Stimulated activated CD8-positive, alpha-beta memory T cell treated with anti-CD3 and anti-CD28 coated beads, Interleukin-7, amount 100 ng/mL, for 1 hour (primary cell): Measurements from ENCODE around the gene SORCS2.

Experiments used
- DNase-seq, 2 donors: peaks; one replicate each; pipeline ENCODE4 v3.0.0-alpha.2; 2020; ENCODE audit warnings: low read depth in 2 of 2

Gene SORCS2

DNA sequence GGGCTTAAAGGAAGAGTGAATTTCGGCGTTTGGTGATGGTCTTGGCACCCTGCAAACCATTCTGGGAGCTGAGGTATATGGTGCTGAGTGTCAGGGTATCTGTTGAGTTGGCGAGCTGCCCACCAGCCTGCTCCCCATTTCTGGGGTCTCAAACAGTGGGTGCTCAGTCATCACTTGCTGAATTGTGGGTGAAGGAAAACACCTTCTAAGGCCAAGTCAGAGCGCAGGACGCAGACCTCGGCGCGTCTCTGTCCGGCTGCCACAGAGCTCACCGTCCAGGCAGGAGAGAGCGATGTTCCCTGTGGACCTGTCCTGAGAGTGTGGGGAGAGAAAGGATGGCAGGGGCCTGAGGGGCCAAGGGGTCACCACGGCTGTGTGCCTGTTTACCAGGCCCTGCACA, 111.2 kb downstream of the SORCS2 start:
- DNase-seq: no peak

DNA sequence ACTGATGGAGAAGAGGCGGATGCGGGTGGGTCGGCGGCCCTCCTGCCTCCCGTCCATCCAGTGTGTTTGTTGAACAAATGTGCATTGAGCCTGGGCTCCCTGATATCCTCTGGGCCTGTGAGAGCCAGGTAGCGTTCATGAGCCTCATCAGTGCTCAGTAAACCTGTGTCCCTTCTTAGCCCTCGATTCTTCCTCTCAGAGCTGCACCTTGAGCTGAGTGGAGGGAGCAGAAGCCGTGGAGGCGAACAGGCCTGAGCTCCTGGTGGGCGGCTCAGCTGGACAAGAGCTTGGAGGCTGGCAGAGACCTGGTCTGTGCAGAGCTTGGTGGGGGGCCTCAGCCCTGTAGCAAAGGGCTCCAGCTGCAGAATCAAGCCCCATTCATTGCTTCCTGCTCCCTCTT, 112.1 kb downstream of the SORCS2 start:
- DNase-seq: no peak

DNA sequence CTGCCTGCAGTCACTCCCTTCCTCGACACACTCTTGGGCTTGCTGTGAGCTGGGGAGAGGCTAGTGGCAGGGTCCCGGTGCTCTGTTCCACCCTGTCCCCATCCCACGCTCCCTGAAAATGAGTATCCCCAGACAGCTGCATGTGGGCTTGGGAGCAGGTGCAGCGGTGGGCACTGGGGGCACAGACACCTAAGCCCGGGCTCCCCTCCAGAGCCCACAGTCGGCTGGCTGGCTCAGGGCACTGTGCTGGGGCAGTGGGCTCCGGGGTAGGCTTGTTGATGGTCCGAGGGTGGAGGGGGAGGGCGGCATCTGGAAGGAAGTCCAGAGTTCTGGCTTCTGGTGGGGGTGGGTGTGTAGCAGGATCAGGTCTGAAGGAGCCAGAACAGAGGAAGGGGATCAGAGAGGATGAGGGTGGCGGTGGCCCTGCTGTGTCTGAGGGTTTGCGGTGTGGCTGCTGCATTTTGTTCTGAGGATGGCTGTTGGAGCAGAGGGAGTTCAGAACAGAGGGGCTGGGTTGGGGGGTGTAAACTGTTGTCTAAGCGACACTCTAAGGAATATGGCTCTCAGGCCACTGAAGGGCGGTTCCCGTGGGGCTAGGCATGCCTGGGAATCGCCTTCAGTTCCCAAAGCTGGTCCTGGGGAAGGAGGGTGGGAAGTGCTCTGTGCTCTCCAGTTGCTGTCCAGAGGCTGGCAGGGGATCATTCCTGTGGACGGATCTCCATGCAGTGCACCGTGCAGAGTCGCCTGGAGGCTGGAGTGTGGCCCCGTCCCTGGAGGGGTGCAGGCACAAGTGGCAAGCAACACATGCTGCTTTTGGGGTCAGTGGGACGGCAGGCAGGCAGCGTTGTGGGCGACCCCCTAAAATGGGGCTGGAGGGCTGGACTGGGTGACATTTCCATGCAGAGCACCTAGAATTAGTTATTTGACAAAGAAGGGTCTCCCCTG, 114.0 kb downstream of the SORCS2 start:
- no peak for DNase-seq

DNA sequence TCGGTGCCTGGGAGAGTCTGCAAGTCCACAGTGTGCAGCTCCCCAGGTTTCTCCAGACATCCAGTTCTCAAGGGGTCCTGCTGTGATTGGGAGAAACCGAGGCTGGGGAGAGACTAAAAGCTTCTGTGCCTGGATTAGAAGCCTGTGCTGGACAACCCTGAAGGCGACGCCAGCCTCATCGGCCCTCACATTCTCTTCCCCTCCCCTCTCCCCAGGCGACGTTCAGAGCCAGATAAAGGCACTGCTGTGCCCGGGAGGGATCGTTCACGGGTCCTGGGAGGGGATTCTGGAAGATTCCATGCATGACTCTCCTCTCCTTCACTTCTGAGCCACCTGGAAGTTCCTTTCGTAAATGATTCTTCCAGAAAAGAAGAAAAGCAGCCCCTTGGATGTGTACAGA, 114.6 kb downstream of the SORCS2 start:
- no peak for DNase-seq

DNA sequence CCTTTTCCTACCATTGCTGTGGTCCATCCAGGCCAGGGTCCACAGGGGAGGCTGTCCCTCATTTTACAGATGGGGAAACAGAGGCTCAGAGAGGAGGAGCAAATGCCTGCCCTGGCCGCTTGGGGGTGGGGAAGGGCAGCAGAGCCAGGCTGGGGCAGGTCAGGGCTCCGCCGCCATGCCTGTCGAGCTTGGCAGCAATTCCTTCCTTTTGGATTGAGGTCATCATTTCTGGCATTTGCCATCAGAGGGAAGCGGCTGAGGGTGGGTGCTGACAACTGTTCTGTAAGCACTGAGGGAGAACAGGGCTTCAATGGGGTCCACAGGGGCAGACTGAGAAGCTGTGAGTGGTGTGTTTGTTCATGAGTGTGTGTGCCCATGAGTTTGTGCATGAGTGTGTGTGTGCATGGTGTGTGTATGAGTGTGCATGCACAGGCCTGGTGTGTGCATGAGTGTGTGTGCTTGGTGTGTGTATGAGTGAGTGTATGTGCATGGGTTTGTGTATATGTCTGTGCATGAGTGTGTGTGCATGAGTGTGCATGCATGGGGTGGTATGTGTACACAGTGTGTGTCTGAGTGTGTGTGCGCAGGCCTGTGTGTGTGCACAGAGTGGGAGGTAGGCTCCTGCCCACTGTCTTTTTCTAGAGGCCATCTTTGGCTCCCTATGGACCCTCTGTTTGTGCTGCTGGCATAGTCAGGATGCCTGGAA, 115.2 kb downstream of the SORCS2 start:
- no peak for DNase-seq

DNA sequence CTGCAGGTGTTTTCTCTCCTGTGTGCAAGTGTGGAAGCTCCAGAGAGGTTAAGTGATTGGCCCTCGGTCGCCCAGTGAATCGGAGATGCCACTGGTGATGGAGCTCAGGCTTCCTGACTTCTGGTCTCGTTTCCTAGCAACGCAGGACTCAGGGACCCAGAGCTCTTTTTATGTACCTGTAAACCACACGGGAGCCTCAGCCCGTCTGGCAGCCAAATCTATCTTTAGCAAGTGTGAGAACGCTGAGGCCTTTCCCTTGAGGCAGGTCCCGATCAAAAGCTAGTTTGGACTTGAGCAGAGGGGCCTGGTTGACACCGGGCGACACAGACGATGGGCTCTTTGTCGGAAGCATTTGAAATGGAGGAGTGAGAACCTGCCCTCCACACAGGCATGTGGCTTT, 116.8 kb downstream of the SORCS2 start:
- DNase-seq: no peak

DNA sequence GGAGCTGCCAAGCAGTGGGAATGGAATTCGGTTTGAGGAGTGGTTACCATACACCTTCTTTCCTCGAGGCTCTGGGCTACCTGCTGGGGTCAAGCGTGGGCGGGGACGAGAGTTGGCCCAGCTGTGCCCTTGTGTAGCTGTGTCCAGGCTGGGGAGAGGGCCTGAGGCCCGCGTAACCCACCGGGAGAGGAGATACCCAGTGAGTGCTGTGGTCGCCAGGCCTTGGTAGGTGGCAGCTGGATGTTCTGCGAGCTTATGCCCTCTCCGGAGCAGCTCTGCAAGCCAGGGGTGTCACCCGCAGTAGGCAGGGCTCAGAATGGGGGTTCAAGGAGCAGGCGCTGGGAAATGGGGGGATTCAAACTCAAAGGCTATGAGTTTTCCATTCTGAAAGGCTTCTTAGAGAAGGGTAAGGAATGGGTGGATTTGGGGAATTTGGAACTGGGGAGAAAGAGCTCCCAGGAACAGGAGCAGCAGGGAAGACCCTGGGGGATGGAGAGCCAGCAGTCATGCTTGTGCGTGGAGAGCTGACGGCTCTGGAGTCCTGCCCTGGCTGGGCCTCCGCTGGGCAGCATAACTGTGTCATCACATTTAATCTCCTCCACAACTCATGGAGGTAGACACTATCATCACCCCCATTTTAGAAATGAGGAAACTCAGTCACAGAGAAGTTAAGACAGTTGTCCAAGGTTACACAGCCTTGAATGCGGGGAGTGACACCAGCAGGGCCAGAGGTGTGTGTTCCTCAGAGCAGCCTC, 117.5 kb downstream of the SORCS2 start:
- no peak for DNase-seq

DNA sequence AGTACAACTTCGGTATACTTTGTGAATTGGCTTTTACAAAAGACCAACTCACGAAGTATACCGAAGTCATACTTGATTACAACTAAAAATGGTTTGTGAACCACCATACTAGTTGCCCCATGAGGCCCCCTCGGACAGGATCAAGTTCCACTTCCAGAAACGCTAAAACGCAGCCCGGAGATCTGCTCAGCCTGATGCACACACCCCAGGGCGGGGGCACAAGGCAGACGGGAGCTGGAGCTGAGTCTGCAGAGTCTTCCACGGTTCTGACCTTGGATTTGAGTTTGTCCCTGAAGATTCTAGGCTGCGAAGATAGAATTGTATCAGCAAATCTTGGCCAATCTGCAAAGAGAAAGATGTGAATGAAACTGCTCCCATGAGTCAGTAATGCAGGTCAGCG, 118.1 kb downstream of the SORCS2 start:
- DNase-seq: no peak

DNA sequence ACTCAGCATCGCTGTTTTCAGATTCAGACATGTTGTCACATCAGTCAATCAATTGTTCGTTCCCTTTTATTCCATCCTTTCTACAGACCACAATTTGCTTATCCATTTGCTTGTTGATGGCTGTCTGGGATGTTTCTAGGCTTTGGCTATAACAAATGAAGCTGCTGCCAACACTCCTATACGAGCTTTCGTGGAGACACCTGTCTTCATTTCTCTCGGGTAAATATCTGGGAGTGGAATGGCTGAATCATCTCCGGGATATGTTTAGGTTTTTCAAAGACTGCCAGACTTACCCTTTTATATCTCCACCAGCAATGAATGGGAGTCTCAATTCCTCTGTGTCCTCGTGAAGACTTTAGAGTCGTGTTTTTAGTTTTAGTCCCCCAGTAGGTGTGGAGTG, 118.9 kb downstream of the SORCS2 start:
- no peak for DNase-seq

DNA sequence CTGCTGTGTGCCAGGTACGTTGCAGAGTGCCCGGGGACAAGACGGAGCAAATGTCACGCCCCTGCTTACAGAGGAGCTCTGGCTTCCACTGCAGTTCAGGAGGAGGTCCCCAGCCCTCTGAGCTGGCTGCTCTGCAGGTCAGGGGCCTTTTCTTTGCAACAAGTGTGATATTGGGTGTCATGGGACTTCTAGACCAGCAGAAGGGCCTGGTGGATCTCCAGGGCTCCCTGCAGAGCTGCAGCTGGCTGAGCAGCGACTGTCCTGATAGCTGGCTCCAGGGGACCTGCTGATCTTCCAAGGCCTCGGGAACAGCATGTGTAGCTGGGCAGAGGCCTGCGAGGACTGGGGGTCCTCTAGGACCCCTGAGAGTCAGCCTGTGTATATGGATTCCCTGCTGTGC, 120.4 kb downstream of the SORCS2 start:
- no peak for DNase-seq

DNA sequence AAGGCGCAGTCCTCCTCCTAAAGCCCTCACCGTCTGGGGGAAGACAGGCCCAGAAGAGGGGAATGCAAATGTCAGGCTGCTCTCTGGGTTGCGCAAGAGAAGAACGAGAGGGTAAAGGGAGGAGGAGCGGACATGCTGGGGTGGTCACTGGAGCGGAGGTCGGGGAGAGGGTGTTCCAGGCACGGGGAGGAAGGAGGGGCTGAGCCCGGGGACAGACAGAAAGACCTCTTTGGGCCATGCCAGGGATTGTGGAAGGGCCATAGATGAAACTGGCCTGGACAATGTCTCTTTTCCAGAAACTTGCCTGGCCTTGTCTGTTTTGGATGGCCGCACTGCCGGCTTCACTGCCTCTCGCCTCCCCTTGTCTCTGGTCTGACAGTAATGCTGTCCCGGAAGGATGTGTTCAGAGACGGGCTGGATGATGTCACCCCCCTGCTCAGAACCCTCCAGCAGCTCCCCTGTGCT, 121.0 kb downstream of the SORCS2 start:
- no peak for DNase-seq

DNA sequence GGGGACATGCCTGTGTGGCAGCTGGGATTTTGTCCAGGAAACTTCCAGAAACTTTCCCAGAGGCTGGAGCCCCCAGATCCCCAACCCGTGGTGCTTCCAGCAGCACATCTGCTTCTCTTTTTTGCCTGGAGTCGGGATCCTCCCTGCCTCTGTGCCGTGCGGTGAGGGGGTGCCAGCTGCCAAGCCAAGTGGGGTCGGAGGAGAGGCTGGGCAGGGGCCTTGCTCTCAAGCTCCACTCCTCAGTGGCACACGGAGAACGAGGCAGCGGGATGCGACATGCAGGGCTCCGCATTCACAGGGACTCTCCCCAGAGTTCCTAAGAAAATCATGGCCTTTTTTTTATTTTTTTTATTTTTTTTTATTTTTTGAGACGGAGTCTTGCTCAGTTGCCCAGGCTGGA, 121.7 kb downstream of the SORCS2 start:
- no peak for DNase-seq

DNA sequence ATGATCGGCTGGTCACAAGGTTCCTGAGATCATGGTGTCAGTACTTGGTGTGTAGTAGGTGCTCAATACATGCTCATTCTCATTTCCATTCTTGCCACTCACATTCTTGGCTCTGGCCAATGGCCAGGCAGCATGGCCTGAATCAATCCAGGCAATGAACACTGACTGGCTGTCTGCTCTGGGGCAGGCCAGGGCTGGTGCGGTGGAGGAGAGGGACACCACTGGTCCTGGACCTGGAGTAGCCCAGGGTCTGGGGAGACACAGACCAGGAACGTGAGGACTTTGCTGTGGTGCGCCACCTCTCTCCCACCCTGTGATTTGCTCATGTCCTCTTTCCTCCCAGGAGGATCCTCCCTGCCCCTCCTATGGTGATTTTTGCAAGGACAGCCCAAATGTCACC, 122.9 kb downstream of the SORCS2 start:
- no peak for DNase-seq

DNA sequence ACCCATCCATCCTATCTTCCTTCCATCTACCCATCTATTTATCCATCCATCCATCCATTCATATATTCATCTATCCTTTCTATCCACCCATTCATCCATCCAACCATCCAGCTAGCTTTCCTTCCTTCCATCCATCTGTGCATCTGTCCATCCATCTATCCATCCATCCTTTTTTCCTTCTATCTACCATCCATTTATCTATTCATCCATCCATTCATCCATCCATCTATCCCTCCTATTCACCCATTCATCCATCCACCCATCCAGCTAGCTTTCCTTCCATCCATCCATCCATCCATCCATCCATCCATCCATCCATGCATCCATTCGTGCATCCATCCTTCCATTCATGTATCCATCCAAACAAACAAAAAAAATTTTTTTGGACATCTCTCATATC, 123.6 kb downstream of the SORCS2 start:
- DNase-seq: no peak

DNA sequence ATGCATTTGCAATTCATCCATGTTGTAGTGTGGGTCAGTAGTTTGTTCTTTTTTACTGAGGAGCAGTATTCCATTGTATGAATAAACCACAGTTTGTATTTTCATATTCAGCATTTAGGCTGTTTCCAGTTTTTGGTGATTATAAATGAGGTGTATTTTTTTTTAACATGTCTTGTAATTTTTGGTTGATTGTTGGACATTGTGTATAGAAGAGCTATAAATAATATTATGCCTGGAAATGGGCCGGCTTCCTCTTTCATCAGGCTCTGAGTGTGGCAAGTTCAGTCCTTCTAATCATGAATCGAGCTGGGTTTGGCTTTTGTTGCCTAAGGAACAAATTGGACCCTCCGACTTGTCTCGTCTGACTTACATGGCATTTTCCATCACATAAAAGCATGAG, 126.7 kb downstream of the SORCS2 start:
- DNase-seq: no peak

DNA sequence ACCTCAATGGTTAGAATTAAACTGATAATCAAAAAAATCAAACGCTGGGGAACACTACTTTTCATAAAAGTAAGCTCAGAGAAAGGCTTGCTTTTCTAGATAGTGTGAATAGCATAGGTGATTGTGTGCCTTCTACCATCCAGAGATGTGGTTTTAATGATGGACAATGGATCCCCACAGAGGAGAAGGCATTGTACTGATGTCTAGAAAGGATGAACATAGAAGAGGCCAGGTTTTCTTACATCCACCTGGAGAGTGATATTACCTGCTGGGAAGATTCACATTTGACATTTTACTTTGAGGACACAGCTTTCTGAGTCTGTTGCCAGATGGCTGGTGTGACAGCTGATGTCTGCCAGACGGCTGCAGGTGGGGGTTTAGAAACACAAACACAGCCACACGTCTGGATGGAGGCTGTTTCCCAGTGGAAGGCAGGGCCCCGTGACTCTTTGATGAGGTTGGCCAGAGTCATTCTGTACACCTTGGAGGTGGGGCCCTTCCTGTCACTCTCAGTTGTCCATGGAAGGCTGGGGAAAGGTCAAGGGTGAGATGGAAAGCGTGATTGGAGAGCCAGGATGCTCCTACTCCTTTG, 128.0 kb downstream of the SORCS2 start:
- no peak for DNase-seq

DNA sequence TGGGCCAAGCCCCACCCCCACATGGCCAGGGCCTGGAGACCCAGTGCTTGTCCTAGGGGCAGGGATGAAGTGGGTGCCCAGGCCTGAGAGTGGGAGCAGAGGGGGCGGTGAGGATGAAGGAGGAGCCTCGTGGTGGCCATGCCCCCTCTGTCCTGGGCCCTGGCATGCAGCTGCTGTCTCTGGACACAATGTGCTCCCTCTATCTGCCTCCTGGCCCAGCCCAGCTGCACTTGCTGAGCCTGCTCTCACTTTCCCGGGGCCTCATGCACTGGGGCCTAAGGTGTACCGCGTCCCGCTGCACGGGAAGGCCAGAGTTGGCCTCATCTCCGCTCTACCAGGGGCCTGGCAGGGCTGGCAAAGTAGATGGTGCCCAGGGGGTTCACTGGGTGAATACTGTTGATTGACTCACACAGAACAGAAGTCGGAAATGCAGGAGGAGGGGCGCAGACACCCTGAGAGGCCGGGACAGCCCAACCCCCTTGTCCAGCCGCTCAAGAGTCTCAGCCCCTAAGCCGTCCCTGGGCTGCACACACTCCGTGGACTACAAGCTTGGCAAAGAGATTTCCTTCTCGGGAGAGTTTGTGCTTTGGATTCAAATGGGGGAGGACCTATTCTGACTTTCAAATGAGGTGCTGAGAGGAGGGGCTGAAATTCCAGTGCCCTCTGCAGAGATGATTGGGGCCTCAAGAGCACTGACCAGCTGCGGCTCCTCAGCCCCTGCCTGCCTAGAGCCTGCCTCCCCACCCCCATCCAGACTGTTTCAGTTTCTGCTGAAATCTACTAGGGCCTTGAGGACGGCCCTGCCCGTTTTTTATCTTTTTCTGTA, 130.0 kb downstream of the SORCS2 start:
- no peak for DNase-seq

DNA sequence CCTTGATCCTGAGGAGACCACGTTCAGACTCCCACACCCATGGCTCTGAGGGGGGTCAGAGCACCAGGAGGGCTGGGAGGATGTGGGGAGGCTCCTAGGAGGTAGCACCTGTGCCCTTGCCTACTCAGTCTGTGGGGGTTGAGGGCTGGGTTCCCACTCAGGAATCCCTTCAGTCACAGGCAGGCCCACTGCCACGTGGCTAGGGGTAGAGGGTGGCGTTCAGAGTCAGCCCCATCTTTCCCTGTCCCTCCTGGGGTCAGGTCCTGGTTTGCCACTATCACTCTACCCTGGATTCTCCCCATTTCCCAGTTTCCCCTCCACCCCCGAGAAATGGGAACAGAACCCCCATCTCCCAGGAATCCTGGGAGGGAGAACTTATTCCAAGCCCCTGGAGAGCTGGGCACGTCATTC, 131.1 kb downstream of the SORCS2 start:
- DNase-seq: no peak

DNA sequence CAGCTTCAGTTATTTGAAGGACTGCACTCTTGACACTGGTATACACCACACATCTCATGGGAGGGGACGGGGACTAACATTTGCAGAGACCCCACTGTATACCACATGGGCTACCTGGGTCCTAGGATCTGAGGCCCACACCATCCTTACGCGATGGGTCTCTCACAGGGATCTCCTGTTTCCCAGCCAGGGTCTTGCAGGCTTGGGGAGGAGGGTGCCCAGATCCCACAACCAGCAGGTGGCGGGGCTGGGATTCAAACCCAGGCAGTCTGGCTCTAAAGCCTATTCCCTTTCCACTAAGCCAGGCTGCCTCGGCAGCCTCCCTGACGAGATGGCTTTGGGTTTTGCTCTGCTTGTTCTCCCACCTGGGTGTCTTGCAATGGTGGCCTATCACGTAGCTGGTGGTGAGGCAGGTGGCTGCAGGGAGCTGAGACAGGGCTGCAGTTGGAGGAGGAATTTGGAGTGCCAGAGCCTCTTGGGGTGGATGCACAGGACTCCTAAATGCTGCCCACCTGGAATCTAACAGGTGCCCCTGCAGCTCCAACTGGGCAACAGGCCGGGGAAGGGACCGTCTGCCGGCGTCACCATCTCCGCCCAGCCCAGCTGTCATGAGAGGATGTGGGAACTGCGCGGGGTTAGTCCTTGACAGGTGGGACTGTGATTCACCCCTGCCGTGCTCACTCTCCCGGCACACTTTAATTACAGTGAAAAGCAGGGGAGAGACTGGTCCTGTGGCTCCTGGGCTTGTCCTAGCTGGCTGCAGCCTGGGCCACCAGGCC, 131.7 kb downstream of the SORCS2 start:
- DNase-seq: no peak

DNA sequence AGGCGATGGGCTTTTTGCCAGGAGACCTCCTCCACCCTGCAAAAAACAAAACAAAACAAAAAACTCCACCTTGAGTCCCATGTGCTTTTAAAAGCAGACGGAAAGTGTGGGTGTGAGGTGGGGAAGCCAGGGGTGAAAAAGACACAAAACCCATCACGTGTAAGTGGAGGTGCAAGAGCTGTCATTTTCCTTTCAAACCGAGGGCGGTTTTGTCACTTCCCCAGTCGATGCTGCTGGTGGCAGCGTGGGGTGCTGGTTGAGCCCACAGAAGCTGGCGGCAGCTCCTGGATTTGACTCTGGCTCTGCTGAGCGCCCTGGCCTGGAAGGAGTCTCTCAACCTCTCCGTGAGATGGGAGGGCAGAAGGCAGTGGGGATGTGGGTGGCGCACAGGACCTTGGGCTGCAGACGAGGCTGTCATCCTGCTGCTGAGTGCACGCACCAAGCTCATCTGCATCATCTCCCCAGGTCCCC, 132.3 kb downstream of the SORCS2 start:
- DNase-seq: peak in 1 of 2 donors; percentile 4
